GM12892 (cell line): ENCODE results near the gene COPS4. TPM values are rescaled to one million over a fixed set of nuclear protein-coding genes. Genes with fewer than 3 reads are reported as not detected.
"Not testable (repeated sequence)": the region's sequence is repeated elsewhere in the genome, so short reads cannot be mapped to it uniquely, and the experiment has no call there.

Experiments
- DNase-seq: peaks from one replicate; pipeline ENCODE4 v3.0.0; 2011; ENCODE audit not compliant: insufficient read length
- FAIRE-seq: peaks from 2 replicates; lab custom pipeline; 2011; peaks lifted over from hg19 to GRCh38; lab: Jason Lieb, UNC
- POLR2A ChIP-seq: IDR thresholded peaks from 2 replicates; pipeline ENCODE4 v1.6.1; 2011; ENCODE audit warnings: low read depth, low read length, control low read depth
- POLR2AphosphoS5 ChIP-seq: IDR thresholded peaks from 2 replicates; pipeline ENCODE4 v1.6.1; 2011; ENCODE audit warnings: low read depth, low read length, control low read depth
- TAF1 ChIP-seq: IDR thresholded peaks from 2 replicates; pipeline ENCODE4 v1.6.1; 2011; ENCODE audit warnings: low read depth, mild to moderate bottlenecking, control low read depth, low read length, borderline replicate concordance
- polyA plus RNA-seq: library from polyadenylated mRNA; unstranded; fragments of >200 nt; gene quantifications from one replicate; pipeline ENCODE4 v1.2.1, GENCODE V29; 2012; ENCODE audit warnings: missing spikeins, inconsistent platforms; ENCODE audit not compliant: missing spikeins

COPS4 gene
- 39.3 TPM for polyA plus RNA-seq

- DNase-seq (peak; percentile 81), FAIRE-seq (peak; percentile 99)
- peak; percentile 66 for TF ChIP-seq POLR2AphosphoS5
- peak; percentile 61; the same call in 1 of the 2 replicates for TF ChIP-seq POLR2A
- TF ChIP-seq TAF1 = peak; percentile 89
These were observed at the start of gene COPS4 for GRCh38 chr4:83034630-83035494. TSS of gene COPS4 (plus strand) at chr4:83035183. CDS start at chr4:83035225, 42 bp downstream.

- DNase-seq, FAIRE-seq: not testable (repeated sequence)
These were observed 47.5 kb upstream of the COPS4 start for GRCh38 chr4:82987519-82987918.

GRCh38 chr4:82988323-82988832, 46.6 kb upstream of the COPS4 start:
- peak; percentile 60 for FAIRE-seq
- TF ChIP-seq TAF1 = no peak
- no peak for TF ChIP-seq POLR2A
- TF ChIP-seq POLR2AphosphoS5 = no peak
- no peak for DNase-seq

- FAIRE-seq (peak; percentile 65), DNase-seq (peak; percentile 30)
- TF ChIP-seq POLR2A = no peak
- no peak for TF ChIP-seq TAF1
- no peak for TF ChIP-seq POLR2AphosphoS5
These were observed 45.2 kb upstream of the COPS4 start for GRCh38 chr4:82989575-82990429.

- FAIRE-seq (no peak), DNase-seq (no peak)
- TF ChIP-seq POLR2AphosphoS5 = no peak
- TF ChIP-seq POLR2A = no peak
- TF ChIP-seq TAF1 = no peak
These were observed 40.1 kb upstream of the COPS4 start for GRCh38 chr4:82994834-82995233.

- no peak for DNase-seq
These were observed 36.1 kb upstream of the COPS4 start for GRCh38 chr4:82998898-82999297.

GRCh38 chr4:83002329-83002728, 32.7 kb upstream of the COPS4 start:
- FAIRE-seq (no peak), DNase-seq (no peak)
- TF ChIP-seq TAF1 = no peak
- TF ChIP-seq POLR2AphosphoS5 = no peak
- no peak for TF ChIP-seq POLR2A

More at GRCh38 chr4:82998898-82999297, 36.1 kb upstream of the COPS4 start:
- no peak for TF ChIP-seq POLR2A
- TF ChIP-seq POLR2AphosphoS5 = no peak
- no peak for TF ChIP-seq TAF1
- no peak for FAIRE-seq

- DNase-seq, FAIRE-seq: not testable (repeated sequence)
These were observed 31.8 kb upstream of the COPS4 start for GRCh38 chr4:83003044-83003791.

GRCh38 chr4:83009529-83009928, 25.5 kb upstream of the COPS4 start:
- no peak for FAIRE-seq
- no peak for TF ChIP-seq POLR2A
- no peak for DNase-seq

- FAIRE-seq (no peak), DNase-seq (no peak)
- no peak for TF ChIP-seq POLR2AphosphoS5
- no peak for TF ChIP-seq TAF1
- no peak for TF ChIP-seq POLR2A
These were observed 24.9 kb upstream of the COPS4 start for GRCh38 chr4:83010111-83010521.

- DNase-seq (peak; percentile 74), FAIRE-seq (peak; percentile 75)
- TF ChIP-seq POLR2AphosphoS5 (no peak), POLR2A (peak; percentile 57; the same call in 1 of the 2 replicates)
These were observed 24.3 kb upstream of the COPS4 start, which contains the start of gene LIN54 for GRCh38 chr4:83010522-83011318. TSS of gene LIN54 (minus strand) at chr4:83010823. CDS start at chr4:82984844, 25,979 bp downstream.
